H1 (cell line): ENCODE measurements around the gene GALNT18. TPM values are rescaled to one million over a fixed set of nuclear protein-coding genes. Genes with fewer than 3 reads are reported as not detected.

Experiments
- CTCF ChIA-PET: fragments of 300-600 bp; sonication (Branson Sonifier 250); formaldehyde crosslinking; loops from one replicate; lab custom pipeline; 2021; ENCODE audit not compliant: partially characterized antibody; lab: Charles Lee
- POLR2A ChIA-PET: fragments of 300-600 bp; sonication (Branson Sonifier 250); formaldehyde crosslinking; loops from one replicate; lab custom pipeline; 2021; ENCODE audit warnings: inconsistent platforms; ENCODE audit not compliant: partially characterized antibody; lab: Charles Lee
- DNase-seq, 2 experiments: peaks; one replicate each; pipeline versions ENCODE4 v3.0.0 to v3.0.0-alpha.2; 2010 to 2022; ENCODE audit warnings: low spot score in 2 of 2, low read depth in 1 of 2, mixed read lengths in 1 of 2
- FAIRE-seq: peaks from 2 replicates; lab custom pipeline; 2011; peaks lifted over from hg19 to GRCh38; lab: Jason Lieb, UNC
- H2AFZ ChIP-seq: 2 replicates; pipeline ENCODE4 v1.8.1; 2012; ENCODE audit warnings: low read length, inconsistent platforms
- H2AK5ac ChIP-seq: 2 replicates; pipeline ENCODE4 v1.6.1; 2013; ENCODE audit warnings: low read depth, low read length
- H2BK120ac ChIP-seq: replicated peaks from 2 replicates; pipeline ENCODE3; 2013; ENCODE audit warnings: low read depth, low read length, inconsistent platforms
- H2BK12ac ChIP-seq: 2 replicates; pipeline ENCODE4 v1.6.1; 2013; ENCODE audit warnings: low read depth, low read length
- H2BK15ac ChIP-seq: 2 replicates; pipeline ENCODE4 v1.6.1; 2013; ENCODE audit warnings: low read length
- H2BK20ac ChIP-seq: 2 replicates; pipeline ENCODE4 v1.6.1; 2013; ENCODE audit warnings: low read length
- H2BK5ac ChIP-seq: 2 replicates; pipeline ENCODE4 v1.6.1; 2013; ENCODE audit warnings: low read depth, low read length
- H3K14ac ChIP-seq: 2 replicates; pipeline ENCODE4 v1.6.1; 2013; ENCODE audit warnings: inconsistent platforms; ENCODE audit not compliant: insufficient read length
- H3K18ac ChIP-seq: 2 replicates; pipeline ENCODE4 v1.6.1; 2013; ENCODE audit warnings: low read length; ENCODE audit errors: extremely low read depth
- H3K23ac ChIP-seq: 2 replicates; pipeline ENCODE4 v1.6.1; 2013; ENCODE audit warnings: inconsistent platforms; ENCODE audit not compliant: insufficient read length
- H3K23me2 ChIP-seq: 2 replicates; pipeline ENCODE4 v1.6.1; 2013; ENCODE audit warnings: low read depth, low read length
- H3K27ac ChIP-seq: 2 replicates; pipeline ENCODE4 v1.6.1; 2011; ENCODE audit warnings: low read depth, low read length, inconsistent platforms
- H3K27me3 ChIP-seq, 4 experiments: replicated peaks in 1 of 4; 1 replicate in 1 of 4; 2 replicates in 3 of 4; pipeline versions ENCODE4 v1.6.1 to v1.8.1; 2011 to 2013; ENCODE audit warnings: low read length in 3 of 4, mild to moderate bottlenecking in 3 of 4, inconsistent platforms in 2 of 4, mixed read lengths in 2 of 4, moderate library complexity in 1 of 4; ENCODE audit not compliant: control insufficient read depth in 3 of 4, insufficient read depth in 3 of 4; ENCODE audit errors: extremely low read depth in 1 of 4
- H3K36me3 ChIP-seq, 4 experiments: 2 replicates each; pipeline versions ENCODE4 v1.6.1 to v1.8.1; 2011 to 2013; ENCODE audit warnings: mild to moderate bottlenecking in 4 of 4, low read length in 3 of 4, moderate library complexity in 2 of 4, control low read depth in 1 of 4, inconsistent platforms in 1 of 4; ENCODE audit not compliant: insufficient read depth in 4 of 4, control insufficient read depth in 2 of 4
- H3K4ac ChIP-seq: replicated peaks from 2 replicates; pipeline ENCODE3; 2013; ENCODE audit warnings: low read length, low read depth, mixed read lengths, inconsistent platforms; ENCODE audit not compliant: insufficient read length
- H3K4me1 ChIP-seq, 4 experiments: replicated peaks in 1 of 4; 1 replicate in 1 of 4; 2 replicates in 3 of 4; pipeline versions ENCODE4 v1.6.1 to v1.8.1; 2011 to 2013; ENCODE audit warnings: low read length in 3 of 4, inconsistent platforms in 2 of 4, mixed read lengths in 1 of 4; ENCODE audit not compliant: insufficient read depth in 4 of 4, control insufficient read depth in 3 of 4
- H3K4me2 ChIP-seq, 2 experiments: 2 replicates each; pipeline versions ENCODE4 v1.6.1 to v1.8.1; 2011 to 2013; ENCODE audit warnings: low read depth in 2 of 2, low read length in 2 of 2, control low read depth in 1 of 2, inconsistent platforms in 1 of 2, mild to moderate bottlenecking in 1 of 2; ENCODE audit not compliant: insufficient read depth in 1 of 2
- H3K4me3 ChIP-seq, 4 experiments: fragments of 200-600, 300-600 bp in 1 of 4; sonication (generic), shearing (Covaris generic), sonication (Bioruptor Twin) in 1 of 4; 2 replicates each; pipeline versions ENCODE4 v1.5.1 to v1.8.1; 2011 to 2016; ENCODE audit warnings: low read length in 4 of 4, low read depth in 3 of 4, control low read depth in 2 of 4, inconsistent platforms in 2 of 4, mild to moderate bottlenecking in 2 of 4, mixed read lengths in 1 of 4, moderate library complexity in 1 of 4; ENCODE audit not compliant: insufficient read depth in 2 of 4; ENCODE audit errors: extremely low read depth in 1 of 4
- H3K56ac ChIP-seq: replicated peaks from 2 replicates; pipeline ENCODE3; 2013; ENCODE audit warnings: low read depth, mild to moderate bottlenecking, mixed read lengths, low read length, inconsistent platforms; ENCODE audit not compliant: insufficient read length
- H3K79me1 ChIP-seq: 2 replicates; pipeline ENCODE4 v1.6.1; 2013; ENCODE audit warnings: low read depth, low read length, control low read depth
- H3K79me2 ChIP-seq, 2 experiments: 2 replicates each; pipeline versions ENCODE4 v1.6.1 to v1.8.1; 2012 to 2013; ENCODE audit warnings: low read length in 2 of 2, mild to moderate bottlenecking in 2 of 2, inconsistent platforms in 1 of 2; ENCODE audit not compliant: insufficient read depth in 2 of 2, control insufficient read depth in 1 of 2
- H3K9ac ChIP-seq, 4 experiments: replicated peaks in 1 of 4; 1 replicate in 1 of 4; 2 replicates in 3 of 4; pipeline versions ENCODE4 v1.6.1 to v1.8.1; 2011 to 2013; ENCODE audit warnings: low read depth in 3 of 4, low read length in 3 of 4, control low read depth in 2 of 4, mild to moderate bottlenecking in 2 of 4, moderate library complexity in 2 of 4, inconsistent platforms in 1 of 4; ENCODE audit errors: extremely low read depth in 1 of 4
- H3K9me3 ChIP-seq, 2 experiments: 2 replicates each; pipeline versions ENCODE4 v1.6.1 to v1.8.1; 2012 to 2013; ENCODE audit warnings: mild to moderate bottlenecking in 2 of 2, moderate library complexity in 2 of 2, control low read depth in 1 of 2, inconsistent platforms in 1 of 2, low read depth in 1 of 2, low read length in 1 of 2, mixed read lengths in 1 of 2; ENCODE audit not compliant: insufficient read depth in 2 of 2
- H4K20me1 ChIP-seq, 2 experiments: replicated peaks in 1 of 2; 2 replicates each; pipeline versions ENCODE3 to v1.8.1; 2011 to 2013; ENCODE audit warnings: inconsistent platforms in 2 of 2, low read length in 2 of 2, mild to moderate bottlenecking in 1 of 2; ENCODE audit not compliant: insufficient read depth in 2 of 2, control insufficient read depth in 1 of 2
- H4K5ac ChIP-seq: 2 replicates; pipeline ENCODE4 v1.6.1; 2013; ENCODE audit warnings: low read length, low read depth, mixed read lengths, inconsistent platforms; ENCODE audit not compliant: insufficient read length
- H4K8ac ChIP-seq: 2 replicates; pipeline ENCODE4 v1.8.0; 2013; ENCODE audit warnings: mild to moderate bottlenecking, moderate library complexity, low read length, inconsistent platforms; ENCODE audit not compliant: insufficient read depth; ENCODE audit errors: extremely low read depth
- H4K91ac ChIP-seq: replicated peaks from 2 replicates; pipeline ENCODE3; 2013; ENCODE audit warnings: low read length, mixed read lengths, inconsistent platforms; ENCODE audit not compliant: insufficient read length
- CBX5 ChIP-seq: fragments of 300-800, 300-1000 bp; sonication (generic); IDR thresholded peaks from 2 replicates; pipeline ENCODE4 v1.7.1; 2016; ENCODE audit warnings: antibody characterized with exemption, low read length, low read depth
- EZH2 ChIP-seq: fragments of 200-600 bp; sonication (generic); IDR thresholded peaks from 2 replicates; pipeline ENCODE4 v1.7.1; 2012; ENCODE audit warnings: low read depth, mild to moderate bottlenecking, moderate library complexity, low read length, inconsistent platforms; ENCODE audit not compliant: severe bottlenecking
- SP4 ChIP-seq: IDR thresholded peaks from 2 replicates; pipeline ENCODE4 v1.6.1; 2012; ENCODE audit warnings: low read length, inconsistent platforms
- WGBS, 2 experiments: shearing (Covaris generic) in 1 of 2; methylation state at CpG; one replicate each; pipeline versions ENCODE4 v1.1.6 to v1.1.7; 2013 to 2015; ENCODE audit warnings: low lambda C conversion rate in 2 of 2, mixed read lengths in 2 of 2, inconsistent platforms in 1 of 2, low coverage in 1 of 2, missing lambda C conversion rate in 1 of 2; ENCODE audit not compliant: insufficient replicate concordance in 2 of 2, insufficient coverage in 1 of 2, insufficient read length in 1 of 2; ENCODE audit errors: extremely low coverage in 1 of 2, missing lambda C conversion rate in 1 of 2; 5-methylcytosine and 5-hydroxymethylcytosine counted together
- polyA plus RNA-seq, 7 experiments: library from polyadenylated mRNA; depleted of rRNA in 3 of 7; stranded (reverse) in 5 of 7; unstranded in 2 of 7; fragments of >200 nt in 5 of 7; fragments of 200-250 nt in 2 of 7; gene quantifications; 1 replicate in 5 of 7; 2 replicates in 1 of 7; 4 replicates in 1 of 7; pipeline versions ENCODE4 v1.2.1 to v1.2.3, GENCODE V29; 2011 to 2013; ENCODE audit warnings: missing spikeins in 2 of 7, mixed read lengths in 2 of 7
- total RNA-seq: library from RNA; stranded (reverse); fragmentation: NEBNext Ultra II Directional; extraction: Animal tissue kit (Norgen Biotek cat#: 25700); gene quantifications from 2 replicates; pipeline ENCODE4 v1.2.1, GENCODE V29; 2021
- TF ChIP-seq, protein P1 (sequence below), 3 experiments: IDR thresholded peaks; 1 replicate in 2 of 3; 2 replicates in 1 of 3; pipeline versions ENCODE4 v1.5.1 to v1.6.1; 2011; ENCODE audit warnings: low read length in 3 of 3, mild to moderate bottlenecking in 3 of 3, inconsistent platforms in 2 of 3, low read depth in 1 of 3, moderate library complexity in 1 of 3; ENCODE audit not compliant: insufficient read depth in 1 of 3; ENCODE audit errors: control extremely low read depth in 1 of 3

The GALNT18 gene
- total and polyA plus RNA-seq, 2 of the 8 experiments (the other 6 are each of a cell fraction or from before 2014, with no cell fraction given), result 6.0 to 9.4 TPM

DNA sequence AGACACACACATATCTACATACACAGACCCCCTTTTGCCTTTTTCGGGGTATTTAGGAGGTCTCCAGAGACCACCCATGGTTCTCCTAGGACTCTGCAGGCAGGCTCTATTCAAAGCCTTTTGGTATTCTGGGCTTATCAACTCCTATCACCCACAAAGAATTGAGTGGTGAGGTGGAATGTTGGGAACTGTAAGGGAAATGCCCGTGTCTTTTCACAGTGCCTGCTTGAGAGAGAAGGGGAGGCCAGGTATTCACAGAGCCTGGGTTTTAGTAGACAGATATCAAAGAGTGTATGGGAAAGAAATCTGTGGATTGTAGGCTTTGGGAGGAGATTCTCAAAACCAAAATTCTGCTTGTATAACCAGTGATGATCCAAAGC lies 224.8 kb downstream of the GALNT18 start:
- H3K36me3 ChIP-seq, result no peaks in the 10 kb centered on the region
- H3K23ac ChIP-seq, result no peak overlapping the region
- no peak overlapping the region for H3K4me3 ChIP-seq
- no peak overlapping the region for H2AK5ac ChIP-seq
- DNase-seq (no peak), FAIRE-seq (no peak)
- H3K27me3 ChIP-seq, result no peaks in the 10 kb centered on the region; a peak in 1 of 7 replicates
- ChIA-PET POLR2A (no interaction called here), CTCF (interaction anchor here (1.6 kb wide), 1 partner anchor 10 kb away, joined by 3 read pairs; no protein-coding TSS in a partner anchor)
- H4K5ac ChIP-seq, result no peak overlapping the region
- H2BK20ac ChIP-seq, result no peak overlapping the region
- H3K9me3 ChIP-seq, result no peaks in the 10 kb centered on the region
- H4K20me1 ChIP-seq, result no peaks in the 10 kb centered on the region
- TF ChIP-seq CBX5 (no peak), SP4 (no peak), EZH2 (no peak)
- TF ChIP-seq, protein P1, sequence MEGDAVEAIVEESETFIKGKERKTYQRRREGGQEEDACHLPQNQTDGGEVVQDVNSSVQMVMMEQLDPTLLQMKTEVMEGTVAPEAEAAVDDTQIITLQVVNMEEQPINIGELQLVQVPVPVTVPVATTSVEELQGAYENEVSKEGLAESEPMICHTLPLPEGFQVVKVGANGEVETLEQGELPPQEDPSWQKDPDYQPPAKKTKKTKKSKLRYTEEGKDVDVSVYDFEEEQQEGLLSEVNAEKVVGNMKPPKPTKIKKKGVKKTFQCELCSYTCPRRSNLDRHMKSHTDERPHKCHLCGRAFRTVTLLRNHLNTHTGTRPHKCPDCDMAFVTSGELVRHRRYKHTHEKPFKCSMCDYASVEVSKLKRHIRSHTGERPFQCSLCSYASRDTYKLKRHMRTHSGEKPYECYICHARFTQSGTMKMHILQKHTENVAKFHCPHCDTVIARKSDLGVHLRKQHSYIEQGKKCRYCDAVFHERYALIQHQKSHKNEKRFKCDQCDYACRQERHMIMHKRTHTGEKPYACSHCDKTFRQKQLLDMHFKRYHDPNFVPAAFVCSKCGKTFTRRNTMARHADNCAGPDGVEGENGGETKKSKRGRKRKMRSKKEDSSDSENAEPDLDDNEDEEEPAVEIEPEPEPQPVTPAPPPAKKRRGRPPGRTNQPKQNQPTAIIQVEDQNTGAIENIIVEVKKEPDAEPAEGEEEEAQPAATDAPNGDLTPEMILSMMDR (IDR thresholded peaks at IDR 0.05; ENCODE audit: control extremely low read depth in 1 of 3, insufficient read depth in 1 of 3, low read depth in 1 of 3, low read length in 3 of 3), result no peak
- no peak overlapping the region for H2BK120ac ChIP-seq
- H3K4ac ChIP-seq, result no peak overlapping the region
- H3K27ac ChIP-seq, result no peak overlapping the region
- no peak overlapping the region for H3K4me2 ChIP-seq
- no peaks in the 10 kb centered on the region for H3K23me2 ChIP-seq
- H3K79me1 ChIP-seq, result no peaks in the 10 kb centered on the region
- no peak overlapping the region for H3K14ac ChIP-seq
- no peaks in the 10 kb centered on the region for H3K79me2 ChIP-seq
- no peak overlapping the region for H2BK12ac ChIP-seq
- H3K4me1 ChIP-seq, result no peaks in the 10 kb centered on the region
- WGBS, 2 experiments, result 77% methylated on average over 2 of the region's 2 CpGs; no CpG with 5 or more reads in 1 of the 2 experiments
- H3K9ac ChIP-seq, result no peak overlapping the region
- no peak overlapping the region for H2BK5ac ChIP-seq
- no peak overlapping the region for H4K91ac ChIP-seq
- H3K18ac ChIP-seq, result no peak overlapping the region
- no peak overlapping the region for H4K8ac ChIP-seq
- H3K56ac ChIP-seq, result no peak overlapping the region
- H2AFZ ChIP-seq, result no peak overlapping the region
- H2BK15ac ChIP-seq, result no peak overlapping the region
